ENCODE results near the gene NRG3. TPM values are rescaled to one million over a fixed set of nuclear protein-coding genes. Genes with fewer than 3 reads are reported as not detected.

NRG3 gene
- total RNA-seq, 2 experiments from 2014 or later: not detected

DNA sequence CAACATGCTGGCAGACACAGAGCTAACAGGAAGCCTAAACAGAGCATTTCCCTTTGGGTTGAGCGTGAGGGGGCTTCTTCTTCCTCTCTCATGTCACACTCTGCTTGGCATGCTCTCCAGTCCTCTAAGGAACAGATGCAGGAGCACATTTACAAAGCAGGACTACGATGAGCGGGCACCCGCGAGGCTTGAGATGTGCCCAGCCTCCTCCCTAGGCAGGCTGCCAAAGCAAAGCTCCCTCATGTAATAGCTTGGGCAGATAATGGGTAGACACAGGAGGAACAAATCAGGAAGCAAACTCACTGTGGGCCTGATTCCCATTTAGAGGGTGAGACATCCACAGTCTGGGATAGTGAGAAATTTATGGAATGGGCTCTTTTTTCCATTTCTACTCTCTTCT is 519.1 kb downstream of the NRG3 start:
- no TSS peak for BruUV-seq (replicated peaks)
- no peaks in the 10 kb centered on the region for H3K36me3 ChIP-seq (ENCODE audit: insufficient read depth, low read length)
- H3K4me3 ChIP-seq (ENCODE audit: low read depth, low read length, poor library complexity, severe bottlenecking): no peak overlapping the region
- H3K4me1 ChIP-seq (ENCODE audit: insufficient read depth, low read length, poor library complexity, severe bottlenecking): peaks cover 19% of the 10 kb centered on the region
- H4K20me1 ChIP-seq (ENCODE audit: insufficient read depth, low read length): no peaks in the 10 kb centered on the region
- TF ChIP-seq EZH2phosphoT487 (IDR thresholded peaks at IDR 0.05; ENCODE audit: borderline replicate concordance, low read depth, low read length) (no peak), CTCF (conservative IDR thresholded peaks at IDR 0.05; ENCODE audit: low read length) (no peak)
- no peaks in the 10 kb centered on the region for H3K9me3 ChIP-seq (ENCODE audit: low read length)
- POLR2A ChIA-PET: interaction anchor here (0.5 kb wide), 1 partner anchor 244 kb away, joined by 6 read pairs; no protein-coding TSS in a partner anchor
- H3K79me2 ChIP-seq (ENCODE audit: insufficient read depth, low read depth, low read length): no peaks in the 10 kb centered on the region
- H3K9me2 ChIP-seq (ENCODE audit: insufficient read depth, low read length): no peaks in the 10 kb centered on the region
- CTCF ChIA-PET (ENCODE audit: unreplicated experiment): no interaction called here
- no peak overlapping the region for H2AFZ ChIP-seq (ENCODE audit: low read length)
- H3K27ac ChIP-seq (ENCODE audit: low read depth, low read length, poor library complexity, severe bottlenecking): no peak overlapping the region
- intact Hi-C loops (cut with micrococcal nuclease; ENCODE audit: unreplicated experiment): no loop called here
- no peak for DNase-seq (ENCODE audit: low spot score)
- H3K4me2 ChIP-seq (ENCODE audit: low read length): no peak overlapping the region

DNA sequence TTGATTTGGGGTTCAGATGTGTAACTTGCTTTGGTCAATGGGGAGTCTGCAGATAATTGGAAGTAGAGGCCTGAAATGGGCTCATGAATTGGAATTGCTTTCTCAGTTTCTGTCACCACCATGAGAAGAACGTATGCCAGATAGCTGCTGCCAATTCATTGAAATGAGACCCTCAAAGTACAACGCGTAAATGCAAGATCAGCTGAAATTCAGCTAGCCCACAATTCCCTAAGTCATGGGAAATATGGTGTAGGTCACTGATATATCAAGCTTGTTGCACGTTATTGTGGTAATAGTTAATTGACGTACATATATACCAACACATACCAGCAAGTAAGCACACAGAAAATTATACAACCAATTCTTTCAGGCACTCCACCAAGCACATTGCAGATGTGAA is 520.0 kb downstream of the NRG3 start:
- peaks cover 16% of the 10 kb centered on the region for H3K4me1 ChIP-seq (ENCODE audit: insufficient read depth, low read length, poor library complexity, severe bottlenecking)
- H2AFZ ChIP-seq (ENCODE audit: low read length): no peak overlapping the region
- CTCF ChIA-PET (ENCODE audit: unreplicated experiment): no interaction called here
- H3K36me3 ChIP-seq (ENCODE audit: insufficient read depth, low read length): no peaks in the 10 kb centered on the region
- intact Hi-C loops (cut with micrococcal nuclease; ENCODE audit: unreplicated experiment): no loop called here
- no TSS peak for BruUV-seq (replicated peaks)
- no peak overlapping the region for H3K27ac ChIP-seq (ENCODE audit: low read depth, low read length, poor library complexity, severe bottlenecking)
- TF ChIP-seq EZH2phosphoT487 (IDR thresholded peaks at IDR 0.05; ENCODE audit: borderline replicate concordance, low read depth, low read length) (no peak), CTCF (conservative IDR thresholded peaks at IDR 0.05; ENCODE audit: low read length) (no peak)
- no peak overlapping the region for H3K4me2 ChIP-seq (ENCODE audit: low read length)
- H3K9me3 ChIP-seq (ENCODE audit: low read length): no peaks in the 10 kb centered on the region
- POLR2A ChIA-PET: no interaction called here
- H3K79me2 ChIP-seq (ENCODE audit: insufficient read depth, low read depth, low read length): no peaks in the 10 kb centered on the region
- no peak overlapping the region for H3K4me3 ChIP-seq (ENCODE audit: low read depth, low read length, poor library complexity, severe bottlenecking)
- H3K9me2 ChIP-seq (ENCODE audit: insufficient read depth, low read length): no peaks in the 10 kb centered on the region
- no peak for DNase-seq (ENCODE audit: low spot score)
- no peaks in the 10 kb centered on the region for H4K20me1 ChIP-seq (ENCODE audit: insufficient read depth, low read length)

- BruUV-seq (replicated peaks): no TSS peak
- no peak for DNase-seq (ENCODE audit: low spot score)
- H3K79me2 ChIP-seq (ENCODE audit: insufficient read depth, low read depth, low read length): no peaks in the 10 kb centered on the region
- H3K4me2 ChIP-seq (ENCODE audit: low read length): no peak overlapping the region
- H3K4me3 ChIP-seq (ENCODE audit: low read depth, low read length, poor library complexity, severe bottlenecking): no peak overlapping the region
- TF ChIP-seq EZH2phosphoT487 (IDR thresholded peaks at IDR 0.05; ENCODE audit: borderline replicate concordance, low read depth, low read length) (no peak), CTCF (conservative IDR thresholded peaks at IDR 0.05; ENCODE audit: low read length) (no peak)
- ChIA-PET POLR2A (no interaction called here), CTCF (ENCODE audit: unreplicated experiment) (no interaction called here)
- H3K9me2 ChIP-seq (ENCODE audit: insufficient read depth, low read length): no peaks in the 10 kb centered on the region
- H4K20me1 ChIP-seq (ENCODE audit: insufficient read depth, low read length): no peaks in the 10 kb centered on the region
- H3K36me3 ChIP-seq (ENCODE audit: insufficient read depth, low read length): no peaks in the 10 kb centered on the region
- intact Hi-C loops (cut with micrococcal nuclease; ENCODE audit: unreplicated experiment): no loop called here
- H3K9me3 ChIP-seq (ENCODE audit: low read length): no peaks in the 10 kb centered on the region
- no peak overlapping the region for H3K27ac ChIP-seq (ENCODE audit: low read depth, low read length, poor library complexity, severe bottlenecking)
- H3K4me1 ChIP-seq (ENCODE audit: insufficient read depth, low read length, poor library complexity, severe bottlenecking): peaks cover 16% of the 10 kb centered on the region
- H2AFZ ChIP-seq (ENCODE audit: low read length): no peak overlapping the region
Measured at GRCh38 chr10:82396886-82397285, 521.9 kb downstream of the NRG3 start.
